BLaER1 treated with 17β-estradiol and CSF1 and Interleukin-3, amounts not matched to agents 10 nM and 100 nM (cell line): ENCODE results near the gene CNOT9.

Experiments used
- H3K27ac ChIP-seq, 11 experiments: shearing (Covaris generic); formaldehyde crosslinking; 2 replicates each; pipeline ENCODE4 v1.8.1; 2022
- H3K27me3 ChIP-seq, 11 experiments: shearing (Covaris generic); formaldehyde crosslinking; 2 replicates each; pipeline ENCODE4 v1.8.1; 2022
- H3K36me3 ChIP-seq, 11 experiments: shearing (Covaris generic); formaldehyde crosslinking; 2 replicates each; pipeline ENCODE4 v1.8.1; 2022
- H3K4me1 ChIP-seq, 10 experiments: shearing (Covaris generic); formaldehyde crosslinking; 2 replicates each; pipeline ENCODE4 v1.8.1; 2022
- H3K4me2 ChIP-seq, 11 experiments: shearing (Covaris generic); formaldehyde crosslinking; 2 replicates each; pipeline ENCODE4 v1.8.1; 2022
- H3K4me3 ChIP-seq, 10 experiments: shearing (Covaris generic); formaldehyde crosslinking; 2 replicates each; pipeline ENCODE4 v1.8.1; 2022
- H3K9ac ChIP-seq, 11 experiments: shearing (Covaris generic); formaldehyde crosslinking; 2 replicates each; pipeline ENCODE4 v1.8.1; 2022
- H3K9me3 ChIP-seq, 11 experiments: shearing (Covaris generic); formaldehyde crosslinking; replicated peaks in 1 of 11; 2 replicates each; pipeline ENCODE4 v1.8.1; 2022
- H4K20me1 ChIP-seq, 11 experiments: shearing (Covaris generic); formaldehyde crosslinking; 2 replicates each; pipeline ENCODE4 v1.8.1; 2022
- Cebpa-rat ChIP-seq, 11 experiments: shearing (Covaris generic); IDR thresholded peaks; 2 replicates each; pipeline ENCODE4 v1.8.1; 2022

Gene CNOT9

DNA sequence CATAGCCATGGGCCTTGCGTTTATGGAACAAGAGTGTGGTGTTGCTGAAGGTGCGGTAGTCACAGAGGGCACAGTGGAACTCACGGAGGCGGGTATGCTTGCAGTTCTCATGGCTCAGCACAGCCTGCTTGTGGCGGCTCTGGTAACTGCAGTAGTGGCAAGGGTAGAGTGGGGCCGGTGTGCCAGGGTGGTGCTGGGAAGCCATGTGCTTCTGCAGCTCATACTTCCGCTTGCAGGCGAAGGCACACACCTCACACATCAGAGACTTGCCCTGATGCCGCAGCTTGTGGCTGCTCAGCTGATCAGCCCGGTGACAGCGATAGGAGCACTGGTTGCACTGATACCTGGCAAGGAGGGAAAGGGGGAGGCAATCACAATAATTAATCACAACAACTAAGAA lies 76.1 kb downstream of the CNOT9 start:
- H3K4me2 ChIP-seq: no peak overlapping the region
- no peaks in the 10 kb centered on the region for H3K27me3 ChIP-seq
- peaks cover 0 to 3% (median 0%) of the 10 kb centered on the region in 10 experiments; a peak in 1 of 20 replicates for H3K4me1 ChIP-seq
- no peaks in the 10 kb centered on the region for H3K9me3 ChIP-seq
- peaks cover 95 to 100% (median 99%) of the 10 kb centered on the region in 11 experiments for H3K36me3 ChIP-seq
- no peak overlapping the region for H3K27ac ChIP-seq
- H3K9ac ChIP-seq: no peak overlapping the region; a peak in 1 of 22 replicates
- no peak for TF ChIP-seq Cebpa-rat (IDR thresholded peaks at IDR 0.05)
- no peak overlapping the region for H3K4me3 ChIP-seq
- H4K20me1 ChIP-seq: peaks cover 4 to 80% (median 52%) of the 10 kb centered on the region in 11 experiments; a peak in 20 of 22 replicates

DNA sequence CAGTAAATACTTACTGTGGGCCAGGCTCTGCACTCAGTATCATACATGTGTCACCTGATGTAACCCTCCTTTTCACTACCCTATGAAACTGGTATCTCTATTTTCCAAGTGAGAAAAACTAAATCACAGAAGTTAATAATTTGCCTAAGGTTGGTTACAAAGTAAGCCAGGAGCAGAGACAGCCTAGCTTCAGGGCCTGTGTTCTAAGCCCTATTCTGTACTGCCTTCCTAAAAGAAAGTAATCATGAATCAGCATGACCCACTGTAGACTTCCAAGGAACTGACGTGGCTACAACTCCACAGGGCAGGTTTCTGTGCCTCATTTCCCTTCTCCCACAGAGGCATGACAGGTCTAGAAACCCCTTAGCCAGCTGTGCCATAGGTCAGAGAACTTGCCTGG lies 76.5 kb downstream of the CNOT9 start:
- Histone ChIP-seq H4K20me1 (peaks cover 4 to 82% (median 52%) of the 10 kb centered on the region in 11 experiments; a peak in 20 of 22 replicates), H3K9me3 (no peaks in the 10 kb centered on the region), H3K9ac (no peak overlapping the region; a peak in 1 of 22 replicates), H3K4me3 (no peak overlapping the region), H3K27me3 (no peaks in the 10 kb centered on the region), H3K36me3 (peaks cover 95 to 100% (median 99%) of the 10 kb centered on the region in 11 experiments), H3K4me2 (no peak overlapping the region), H3K4me1 (peaks cover 0 to 3% (median 0%) of the 10 kb centered on the region in 10 experiments; a peak in 1 of 20 replicates), H3K27ac (no peak overlapping the region)
- no peak for TF ChIP-seq Cebpa-rat (IDR thresholded peaks at IDR 0.05)
